Suppressor macrophage (primary cell): ENCODE data around the gene DGKI.

ENCODE experiments used
- DNase-seq, 4 experiments: peaks; one replicate each; pipeline ENCODE4 v3.0.0-alpha.2; 2020 to 2022

DGKI gene

DNA sequence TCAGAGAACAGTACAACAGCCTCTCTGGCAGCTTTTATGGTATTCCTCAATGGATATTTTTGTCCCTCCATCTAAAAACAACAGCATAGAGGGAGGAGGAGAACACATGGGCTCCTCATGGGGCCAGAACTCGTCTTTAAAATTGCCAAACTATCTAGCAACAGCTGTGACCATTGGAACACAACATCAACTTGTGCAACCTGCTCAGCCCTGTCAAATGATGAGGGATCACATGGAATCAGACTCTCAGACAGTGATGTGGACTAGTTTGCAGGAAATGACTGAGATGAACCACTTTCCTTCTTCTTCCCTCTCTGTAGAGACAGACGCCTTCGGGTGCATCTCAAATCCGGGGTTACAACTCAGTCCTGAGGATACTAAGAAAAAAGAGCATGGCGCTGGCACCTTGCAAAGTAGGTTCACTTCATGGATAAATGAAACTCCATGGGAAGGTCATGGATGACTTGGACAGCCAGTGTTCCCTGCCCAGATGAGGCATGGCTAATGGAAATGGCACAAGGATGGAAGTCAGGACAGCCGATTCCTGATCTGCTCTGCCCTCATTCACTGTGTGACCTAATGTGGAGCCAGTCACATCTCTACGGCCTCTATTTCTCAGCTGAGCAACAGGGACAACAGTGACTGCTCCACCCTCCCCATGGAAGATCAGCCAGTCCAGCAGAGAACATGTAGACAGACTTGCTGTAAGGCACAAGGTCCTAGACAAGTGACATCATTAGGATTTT, 24.6 kb upstream of the DGKI start:
- DNase-seq, result peak in 2 of 4 experiments; percentile 23 to 36

DNA sequence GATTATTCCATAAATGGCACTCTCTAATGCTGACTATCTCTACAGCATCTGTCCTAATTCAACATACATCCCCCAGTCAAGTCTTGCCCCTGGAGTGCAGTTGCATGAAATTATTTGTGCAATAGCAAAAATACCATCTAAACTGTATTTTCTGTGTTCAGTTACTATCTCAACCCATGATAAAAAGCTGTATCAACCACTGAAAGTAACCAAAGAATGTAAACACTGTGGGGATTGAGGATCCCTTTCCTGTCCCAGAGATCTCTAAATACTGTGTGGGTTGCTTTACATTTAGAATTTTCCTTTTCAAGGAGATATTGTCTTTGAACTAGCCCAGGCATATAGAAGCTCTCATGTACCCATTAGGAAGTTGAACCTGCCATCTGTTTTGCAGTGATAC, 23.9 kb upstream of the DGKI start:
- no peak for DNase-seq

DNA sequence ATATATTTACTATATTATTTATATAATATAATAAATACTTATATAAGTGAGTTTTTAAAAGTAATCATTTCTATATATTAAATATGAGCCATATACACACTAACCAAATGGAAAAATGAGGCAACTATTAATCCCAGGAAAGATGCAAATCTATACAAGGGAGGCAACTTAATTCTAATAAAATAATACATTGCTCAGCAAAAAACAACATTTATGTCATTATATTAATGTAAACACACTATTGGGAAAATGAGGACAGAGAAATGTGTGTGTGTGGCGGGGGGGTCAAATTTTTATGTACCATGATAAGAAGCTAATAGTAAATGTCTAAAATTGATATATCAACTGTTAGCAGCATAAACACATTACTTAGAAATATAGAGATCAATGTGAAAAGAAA, 23.3 kb upstream of the DGKI start:
- no peak for DNase-seq

DNA sequence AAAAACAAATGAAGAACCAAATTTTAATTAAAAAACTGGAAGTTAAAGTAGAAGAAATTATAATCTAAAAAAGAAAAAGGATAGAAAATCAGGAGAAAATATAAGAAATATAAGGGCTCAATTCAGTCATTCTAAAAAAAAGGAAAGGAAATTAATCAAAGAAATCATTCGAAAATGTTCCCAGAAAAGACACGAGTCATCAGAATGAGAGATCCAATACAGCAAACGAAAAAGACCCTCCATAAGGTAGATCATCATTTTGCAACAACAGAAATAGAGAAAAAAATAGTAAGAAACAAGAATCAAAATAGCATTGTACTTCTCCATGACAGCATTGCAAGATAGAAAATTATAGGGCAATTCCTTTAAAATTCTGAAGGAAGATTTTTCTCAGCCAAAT, 22.5 kb upstream of the DGKI start:
- no peak for DNase-seq

DNA sequence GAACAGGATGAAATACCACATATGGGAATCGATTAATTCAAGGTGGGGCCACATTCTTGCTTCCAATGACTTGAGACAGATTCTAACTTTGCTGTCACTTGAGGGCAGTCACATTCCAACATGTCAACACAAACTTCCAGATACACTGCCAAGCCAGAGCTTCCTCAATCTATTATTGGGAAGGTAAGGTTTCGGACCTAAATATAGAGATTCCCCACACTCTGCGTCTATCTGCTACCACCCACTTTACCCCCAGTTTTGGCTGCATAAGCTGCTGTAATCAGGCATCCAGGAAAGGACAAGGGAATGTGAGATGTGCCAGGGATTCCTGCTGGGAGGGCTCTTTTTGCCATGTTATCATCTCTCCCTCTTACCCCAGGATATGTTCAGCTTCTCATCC, 20.5 kb upstream of the DGKI start:
- no peak for DNase-seq

DNA sequence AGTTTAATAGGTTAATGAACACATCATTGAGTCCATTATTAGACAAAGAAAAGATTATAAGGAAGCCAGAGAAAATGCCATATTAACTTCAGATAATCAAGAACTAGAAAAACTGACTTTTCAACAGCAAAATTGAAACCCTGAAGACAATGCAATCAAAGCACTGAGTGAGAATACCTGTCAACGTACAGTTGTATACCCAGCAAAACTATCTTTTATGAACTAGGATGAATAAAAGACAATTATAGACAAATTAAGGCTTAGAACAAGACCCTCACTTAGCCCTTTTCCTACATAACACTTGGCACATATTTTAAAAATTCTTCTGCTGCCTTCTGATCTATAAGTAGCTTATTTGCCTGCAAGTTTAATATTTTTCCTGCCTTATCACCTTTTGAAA, 19.0 kb upstream of the DGKI start:
- no peak for DNase-seq

DNA sequence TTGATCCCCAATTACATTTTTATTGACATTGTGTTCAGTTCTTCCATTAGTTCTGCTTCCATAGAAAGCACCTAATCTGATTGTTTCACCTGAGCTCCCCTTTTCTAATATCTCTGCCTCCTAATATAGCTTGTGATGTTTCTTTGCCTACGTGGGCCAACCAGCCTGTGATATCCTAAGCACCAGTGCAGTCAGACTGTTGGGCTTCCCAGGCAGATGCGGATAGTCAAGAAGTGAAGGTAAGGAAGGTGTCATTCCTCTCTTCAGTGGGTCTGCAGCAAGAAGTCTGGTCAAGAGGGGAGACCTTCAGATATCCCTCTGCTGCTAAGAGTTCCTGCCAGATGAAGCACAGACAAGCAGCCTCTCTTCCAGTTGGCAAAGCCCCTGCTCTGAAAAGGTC, 16.2 kb upstream of the DGKI start:
- no peak for DNase-seq

DNA sequence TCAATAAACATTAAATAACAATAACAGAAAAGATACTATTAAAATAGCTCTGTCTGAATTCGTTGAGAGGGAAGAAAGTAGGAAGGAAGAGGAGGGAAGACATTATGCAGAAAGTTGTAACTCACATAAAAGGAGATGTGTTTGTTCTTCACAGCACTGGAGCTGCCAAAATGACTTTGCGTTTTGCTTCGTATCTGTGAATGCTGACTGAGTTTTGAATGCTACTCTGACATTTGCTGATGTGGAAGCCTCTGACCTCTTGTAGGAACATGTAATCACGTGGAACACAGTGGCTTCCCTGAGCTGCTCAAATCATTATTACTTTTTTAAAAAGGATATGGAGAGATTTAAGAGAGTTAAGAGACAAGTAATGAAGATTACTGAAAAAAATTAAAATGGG, 15.6 kb upstream of the DGKI start:
- DNase-seq, result no peak

DNA sequence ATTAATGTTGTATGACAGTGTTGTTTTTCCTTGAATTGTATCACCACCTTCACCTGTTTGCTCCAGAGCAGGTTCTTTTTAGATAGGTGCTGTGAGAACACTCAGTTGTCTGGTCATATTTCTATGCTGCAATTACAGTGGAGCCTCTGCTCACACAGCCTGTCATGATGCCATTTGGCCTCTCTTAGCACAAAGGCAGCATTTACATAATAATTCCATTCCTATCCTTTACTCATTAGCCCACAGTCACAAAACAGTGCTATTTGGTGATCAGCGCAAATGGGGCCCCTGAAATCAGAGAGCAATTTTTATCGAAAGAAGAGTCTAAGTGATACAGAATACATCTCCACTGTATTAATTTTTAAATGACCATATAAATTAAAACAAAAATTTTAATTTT, 13.8 kb upstream of the DGKI start:
- DNase-seq, result no peak

DNA sequence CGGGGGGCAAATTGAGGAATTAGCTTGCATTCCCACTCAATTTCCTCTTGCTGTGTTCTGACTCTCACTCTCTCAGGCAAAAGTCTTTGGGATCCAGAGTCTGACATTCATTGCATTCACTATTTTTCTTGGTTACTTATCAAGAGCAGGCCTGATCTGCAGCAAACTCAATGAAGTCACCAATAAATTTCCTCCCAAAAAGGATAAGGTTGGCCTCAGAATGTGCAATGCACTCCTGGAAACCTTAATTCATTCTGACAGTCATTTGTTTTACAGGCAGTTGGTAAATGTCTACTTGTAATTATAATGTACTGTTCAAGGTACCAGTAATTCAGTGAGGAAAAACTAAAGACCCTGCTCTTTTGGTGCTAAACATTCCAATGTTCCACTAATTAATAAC, 6.3 kb upstream of the DGKI start:
- no peak for DNase-seq

DNA sequence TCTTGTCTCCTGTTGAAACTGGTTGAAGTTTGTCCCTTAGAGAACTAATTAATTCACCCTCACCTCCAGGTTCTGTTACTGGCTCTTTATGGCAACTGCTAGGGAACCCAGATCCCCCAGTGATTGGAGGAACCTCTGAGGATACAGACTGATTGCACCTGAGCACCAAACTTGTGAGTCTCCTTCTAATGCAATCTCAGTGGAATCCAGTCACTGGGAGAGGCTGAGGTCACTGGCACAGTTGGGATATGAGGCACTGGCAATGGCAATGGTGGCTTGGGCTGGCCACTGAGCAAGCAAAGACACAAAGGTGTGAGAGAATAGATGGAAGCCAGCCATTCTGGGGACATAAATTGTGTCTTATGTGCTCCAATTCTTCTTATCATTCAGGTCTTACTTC, 5.3 kb upstream of the DGKI start:
- no peak for DNase-seq

DNA sequence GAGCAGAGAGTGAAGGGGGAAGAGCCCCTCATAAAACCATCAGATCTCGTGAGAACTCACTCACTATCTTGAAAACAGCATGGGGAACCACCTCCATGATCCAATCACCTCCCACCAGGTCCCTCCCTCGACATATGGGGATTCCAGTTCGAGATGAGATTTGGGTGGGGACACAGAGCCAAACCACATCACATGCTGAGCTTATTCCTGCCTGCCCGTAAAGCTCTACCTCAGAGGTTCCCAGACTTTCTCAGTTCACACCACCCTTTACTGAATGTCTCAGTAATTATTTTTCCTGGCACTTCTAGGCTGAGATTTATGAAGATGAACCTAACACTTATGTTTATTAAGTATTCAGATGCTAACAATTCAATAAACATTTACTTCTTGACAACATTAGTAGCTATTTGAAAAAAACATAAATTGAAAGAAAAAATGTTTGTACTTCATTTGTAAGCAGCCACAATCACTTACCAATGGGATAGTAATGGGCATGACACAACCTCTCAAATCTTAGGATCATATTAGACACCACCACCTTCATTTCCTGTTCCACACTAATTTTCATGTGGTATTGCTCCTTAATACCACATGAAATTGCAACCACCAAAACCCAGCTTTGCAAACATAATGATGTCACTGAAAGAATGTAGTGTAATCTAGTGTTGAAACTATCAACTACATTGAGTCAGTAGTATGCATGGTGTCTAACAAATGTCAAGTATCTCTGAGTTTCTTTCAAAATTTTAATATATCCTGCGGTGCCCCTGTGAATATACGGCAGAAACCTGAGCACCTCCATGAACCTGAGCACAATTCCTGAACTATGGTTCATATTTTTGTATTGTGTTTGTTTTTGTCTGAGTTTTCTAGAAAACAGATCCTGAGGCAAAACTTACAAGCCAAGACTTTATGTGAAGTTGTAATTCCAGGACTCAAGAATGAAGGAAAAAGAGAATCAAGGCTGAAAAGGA, 4.5 kb upstream of the DGKI start:
- DNase-seq, result peak in 1 of 4 experiments; percentile 8

DNA sequence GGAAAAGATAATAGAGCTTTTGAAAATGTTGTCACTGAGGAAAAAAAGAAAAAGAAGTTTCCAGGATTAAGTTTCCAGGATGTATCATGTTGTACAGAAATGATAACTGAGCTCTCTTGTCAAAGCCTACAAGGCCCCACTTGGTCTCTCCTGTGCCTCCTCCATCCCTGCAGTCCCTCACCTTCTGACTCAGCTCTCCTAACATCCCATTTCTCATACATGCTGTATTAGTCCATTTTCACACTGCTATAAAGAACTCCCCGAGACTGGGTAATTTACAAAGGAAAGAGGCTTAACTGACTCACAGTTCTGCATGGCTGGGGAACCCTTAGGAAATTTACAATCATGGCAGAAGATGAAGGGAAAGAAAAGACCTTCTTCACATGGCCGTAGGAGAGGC, 3.8 kb upstream of the DGKI start:
- no peak for DNase-seq

DNA sequence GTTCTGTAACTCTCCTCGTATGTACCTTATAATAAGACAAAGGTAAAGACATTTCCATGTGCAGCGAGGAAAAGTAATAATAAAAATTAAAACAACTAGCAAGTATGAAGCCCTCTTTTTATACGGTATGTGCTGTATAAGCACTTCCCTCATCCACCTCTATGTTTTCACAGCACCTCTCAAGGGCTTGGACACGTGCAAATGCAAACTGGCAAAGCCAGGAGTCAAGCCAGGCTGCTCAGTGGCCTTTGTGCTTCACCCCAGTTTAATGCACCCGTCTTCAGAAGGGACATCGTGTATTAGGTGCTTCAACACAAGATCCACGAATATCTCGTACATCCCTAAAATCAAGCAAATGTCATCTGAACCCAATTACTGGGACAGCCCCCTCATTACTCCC, 1.3 kb upstream of the DGKI start:
- DNase-seq, result no peak

DNA sequence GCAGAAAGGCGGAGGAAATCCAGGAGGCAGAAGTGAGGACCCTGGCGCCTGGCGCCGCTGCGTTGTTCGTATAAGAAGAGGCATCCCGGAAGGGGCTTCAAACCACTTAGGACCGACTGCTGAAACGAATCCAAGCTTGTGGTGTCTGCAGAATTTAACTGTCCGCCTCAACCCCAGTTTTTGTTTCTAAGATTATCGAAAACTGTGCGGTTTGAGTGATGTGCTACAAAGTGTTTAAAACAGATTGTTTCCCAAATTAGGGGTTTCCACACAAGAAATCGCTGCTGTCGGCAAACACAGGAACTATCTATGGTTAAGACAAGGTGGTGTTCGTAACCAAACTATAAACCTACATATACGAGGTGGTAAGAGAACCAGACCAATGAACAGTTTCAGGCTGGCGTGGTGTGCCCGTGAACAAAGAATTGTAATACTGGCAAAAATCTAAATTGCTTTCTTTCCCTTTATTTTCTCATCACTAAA, 835 bp upstream of the DGKI start:
- DNase-seq, result no peak

DNA sequence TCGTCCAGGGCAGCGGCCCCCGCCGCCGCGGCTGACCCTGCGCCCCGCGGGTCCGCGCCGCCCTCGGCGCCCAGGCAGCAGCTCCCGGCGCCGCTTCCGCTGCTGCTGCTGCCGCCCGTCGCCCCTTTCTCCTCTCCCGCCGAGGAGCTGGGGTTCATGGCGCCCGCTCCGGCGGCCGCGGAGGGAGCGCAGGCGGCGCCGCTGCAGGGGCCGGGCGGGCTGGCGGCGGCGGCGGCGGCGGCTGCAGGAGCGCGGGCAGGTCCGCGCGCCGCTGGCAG, 286 bp downstream of the DGKI start:
- DNase-seq, result peak in 3 of 4 experiments; percentile 4 to 36 (median 24)

DNA sequence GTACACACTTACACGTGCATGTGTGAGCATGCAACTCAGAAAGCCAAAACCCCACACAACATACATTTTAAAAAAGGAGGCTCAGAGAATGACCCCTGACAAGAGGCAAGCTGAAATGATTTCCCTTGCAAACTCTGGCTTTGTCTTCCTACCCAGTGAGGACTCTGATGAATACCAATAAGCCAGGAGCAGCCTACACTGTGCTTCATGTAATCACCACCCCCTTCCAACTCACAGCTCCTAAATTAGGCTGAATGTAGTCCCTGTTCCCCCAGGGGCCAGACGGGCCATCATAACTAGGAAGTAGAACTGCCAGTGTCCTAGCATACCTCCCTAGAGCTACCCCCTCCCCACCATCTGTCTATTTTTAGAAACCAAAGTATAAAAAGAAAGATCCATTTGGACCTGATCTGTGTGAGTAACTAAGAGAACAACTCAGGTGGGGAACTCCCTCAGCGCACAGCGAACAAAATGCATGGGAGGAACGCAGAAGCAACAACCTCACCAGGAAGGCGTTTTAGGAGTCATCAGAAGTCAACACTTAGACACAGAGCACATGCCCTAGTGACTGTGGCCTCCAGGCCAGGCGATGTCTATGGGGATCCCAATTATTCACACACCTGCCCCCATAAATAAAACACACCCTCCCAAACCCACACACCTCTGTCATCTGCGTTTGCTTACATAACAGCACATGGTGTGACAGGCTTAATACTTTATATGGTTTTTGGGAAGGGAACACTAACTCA, 1.9 kb downstream of the DGKI start:
- DNase-seq, result no peak

DNA sequence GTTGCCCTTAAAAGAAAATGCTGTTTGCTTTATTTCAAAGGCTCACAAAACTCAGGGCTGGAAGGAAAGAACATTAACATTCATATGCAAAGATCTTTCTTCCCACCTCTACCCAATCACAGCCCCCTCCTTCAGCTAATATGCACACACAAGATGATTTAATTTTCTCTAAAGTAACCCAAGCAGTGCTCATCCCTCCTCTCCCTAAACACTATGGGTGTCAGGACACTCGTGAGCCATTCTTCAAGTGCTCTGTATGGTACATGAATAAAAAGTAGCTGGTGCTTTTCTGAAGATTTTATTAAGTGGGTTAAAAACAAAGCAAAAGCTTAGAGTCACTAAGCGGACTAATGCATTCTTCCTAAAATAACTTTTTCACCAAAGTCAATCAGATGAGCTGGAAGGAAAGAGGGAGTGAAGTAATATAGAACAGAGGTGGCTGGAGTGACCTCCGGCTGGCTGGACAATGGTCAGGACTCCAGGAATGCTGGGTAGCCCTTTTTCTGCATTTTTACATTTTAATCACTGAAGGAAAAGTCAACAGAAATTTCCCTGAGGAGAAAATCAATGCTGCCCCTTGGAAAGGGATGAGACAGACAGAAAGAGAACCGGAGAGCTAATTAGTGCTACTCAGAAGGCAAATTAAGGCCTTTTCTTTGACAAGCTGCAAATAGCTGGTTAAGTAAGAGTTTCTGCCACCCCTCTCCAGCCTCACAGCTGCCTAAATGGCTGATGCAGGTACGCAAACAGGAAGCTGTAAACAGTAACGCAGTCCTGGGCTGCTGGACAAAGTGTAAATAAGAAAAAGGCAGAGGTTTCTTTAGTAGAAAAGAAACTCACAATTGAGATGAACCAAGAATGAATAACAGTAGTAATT, 6.6 kb downstream of the DGKI start:
- DNase-seq, result no peak

DNA sequence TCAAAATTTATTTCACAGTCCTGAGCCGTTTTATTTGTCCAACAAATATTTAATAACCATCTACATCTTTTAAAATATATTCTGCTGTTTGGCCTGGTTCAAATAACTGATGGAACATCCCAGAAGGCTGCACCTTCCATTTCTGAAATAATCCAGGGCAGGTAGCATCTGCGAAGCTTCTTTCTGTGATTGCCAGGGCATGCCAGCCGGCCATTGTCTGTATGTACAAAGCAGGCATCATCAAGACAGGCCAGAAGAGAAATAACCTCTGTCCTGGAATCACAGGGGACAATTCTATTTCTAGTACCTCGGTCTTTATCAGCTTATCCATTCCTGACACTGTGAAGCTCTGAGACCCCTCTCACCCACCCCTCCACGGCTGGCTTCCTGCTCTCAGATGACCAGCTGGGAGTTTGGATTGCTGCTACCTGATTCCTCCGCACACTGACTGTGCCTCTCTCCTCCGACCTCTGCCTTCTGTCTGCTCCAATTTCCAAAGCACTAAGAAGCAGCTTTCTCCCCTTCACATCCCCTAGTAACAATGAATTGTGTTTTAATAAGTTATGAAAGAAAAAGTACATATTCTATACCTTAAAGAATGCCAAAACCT, 8.0 kb downstream of the DGKI start:
- no peak for DNase-seq

DNA sequence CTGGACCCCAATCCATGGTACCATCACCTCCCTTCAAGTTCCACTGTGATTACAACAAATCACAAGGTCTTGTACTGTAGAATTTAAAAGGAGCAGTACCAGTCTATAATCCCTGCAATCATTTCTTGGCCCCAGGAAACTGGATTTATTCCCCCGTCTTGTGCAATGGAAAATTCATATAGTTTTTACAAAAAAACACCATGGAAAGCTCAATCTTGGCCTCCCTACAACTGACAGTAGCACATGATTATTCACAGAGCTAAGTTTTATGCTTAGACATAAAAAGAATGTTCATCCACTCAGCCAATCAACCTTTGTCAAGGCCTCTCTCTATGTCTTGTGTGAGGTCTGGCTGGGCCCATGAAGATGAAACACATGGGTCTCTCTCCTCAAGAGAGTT, 10.2 kb downstream of the DGKI start:
- no peak for DNase-seq

DNA sequence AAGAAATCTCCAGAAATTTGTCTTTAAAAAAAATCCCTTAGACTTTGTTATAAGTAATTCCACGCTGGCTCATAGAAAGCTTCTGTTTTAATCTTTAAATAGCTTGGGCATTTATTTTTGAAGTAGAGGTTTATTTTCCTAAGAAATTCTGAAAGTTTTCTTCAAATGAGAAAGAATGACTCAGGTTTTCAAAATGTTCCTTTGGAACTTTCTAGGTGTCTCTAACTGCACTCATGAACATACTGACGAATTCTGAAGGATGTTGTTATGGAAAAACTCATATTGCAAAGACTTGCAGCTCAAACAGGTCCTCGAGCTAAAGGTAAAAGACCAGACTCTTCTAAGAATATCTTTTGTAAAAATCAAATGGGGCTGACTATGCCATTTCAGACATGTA, 10.7 kb downstream of the DGKI start:
- DNase-seq, result no peak
